GM19099 (cell line): ENCODE data around the gene MOXD1.

Experiments used
- POLR2A ChIP-seq: IDR thresholded peaks from 3 replicates; pipeline ENCODE4 v1.6.1; 2011; ENCODE audit warnings: low read depth; ENCODE audit not compliant: insufficient read length; ENCODE audit errors: extremely low read depth

MOXD1 gene

GRCh38 chr6:132246120-132246617 lies 155.1 kb downstream of the MOXD1 start:
- no peak for TF ChIP-seq POLR2A
